ENCODE data around the gene PHACTR1. TPM values are rescaled to one million over a fixed set of nuclear protein-coding genes. Genes with fewer than 3 reads are reported as not detected.

The PHACTR1 gene
- polyA plus RNA-seq, 1 of the 3 experiments (the other 2 are of a cell fraction) = 0.12 TPM

GRCh38 chr6:12968839-12969558, 252.4 kb downstream of the PHACTR1 start (continued):
- TF ChIP-seq NFIC (IDR thresholded peaks at IDR 0.05; ENCODE audit: borderline replicate concordance) (no peak), ELF1 (IDR thresholded peaks at IDR 0.05) (no peak), MEF2A (IDR thresholded peaks at IDR 0.05; ENCODE audit: borderline replicate concordance, low read depth) (no peak), RFX5 (IDR thresholded peaks at IDR 0.05; ENCODE audit: low read length) (no peak), TAF1 (IDR thresholded peaks at IDR 0.05; ENCODE audit: borderline replicate concordance, low read depth, low read length) (no peak)

- H3K27me3 ChIP-seq (ENCODE audit: insufficient read depth) = no peaks in the 10 kb centered on the region
- no peak for DNase-seq
Observed at GRCh38 chr6:12969966-12970365, 253.4 kb downstream of the PHACTR1 start.

GRCh38 chr6:12973386-12973785, 256.8 kb downstream of the PHACTR1 start:
- DNase-seq = peak; percentile 49
- no peaks in the 10 kb centered on the region for H3K9me3 ChIP-seq
- H3F3A ChIP-seq (replicated peaks; ENCODE audit: insufficient read depth) = no peaks in the 10 kb centered on the region
- H3K4me3 ChIP-seq (ENCODE audit: low read depth in 2 of 2, low read length in 1 of 2) = no peak overlapping the region
- CTCF ChIA-PET = interaction anchor here (0.9 to 2.3 kb wide), 5 partner anchors 9 to 145 kb away, joined by 3 to 13 read pairs (median 3); no protein-coding TSS in a partner anchor
- no peak overlapping the region for H3K9ac ChIP-seq
- no peaks in the 10 kb centered on the region for H3K9me2 ChIP-seq
- H3K36me3 ChIP-seq (replicated peaks in 1 of 2; ENCODE audit: control insufficient read depth in 1 of 2, insufficient read depth in 2 of 2, low read length in 1 of 2) = no peaks in the 10 kb centered on the region
- peaks cover 0 to 14% of the 10 kb centered on the region in 2 experiments; a peak in 2 of 4 replicates for H3K4me1 ChIP-seq (ENCODE audit: control insufficient read depth in 1 of 2, insufficient read depth in 2 of 2, low read depth in 1 of 2, low read length in 1 of 2)
- WGBS (ENCODE audit: low lambda C conversion rate) = 33% methylated on average over 4 of the region's 4 CpGs
- H3K27me3 ChIP-seq (ENCODE audit: insufficient read depth) = no peaks in the 10 kb centered on the region
- 0 out of 2 replicates have a peak, but pooled peaks have one; percentile 36 for TF ChIP-seq FOXJ3 (CRISPR knock-in tag; IDR thresholded peaks at IDR 0.05)
- peak; percentile 19; the same call in 1 of the 2 replicates for TF ChIP-seq RAD21 (IDR thresholded peaks at IDR 0.05; ENCODE audit: low read length)
- TF ChIP-seq RCOR1 (IDR thresholded peaks at IDR 0.05; ENCODE audit: low read length) = peak; percentile 62
- peak in 1 of 2 experiments; percentile 79; a peak in 2 of 4 replicates for TF ChIP-seq EP300 (IDR thresholded peaks at IDR 0.05; ENCODE audit: borderline replicate concordance in 1 of 2, low read depth in 1 of 2, low read length in 1 of 2)
- TF ChIP-seq SMC3 (IDR thresholded peaks at IDR 0.05; ENCODE audit: low read depth, low read length) = no peak
- TF ChIP-seq EZH2phosphoT487 (IDR thresholded peaks at IDR 0.05; ENCODE audit: borderline replicate concordance, low read depth) = no peak
- no peak for TF ChIP-seq NRF1 (IDR thresholded peaks at IDR 0.05; ENCODE audit: low read depth, low read length)
- no peak for TF ChIP-seq USF1 (IDR thresholded peaks at IDR 0.05; ENCODE audit: borderline replicate concordance, low read depth)
- no peak for TF ChIP-seq TAF1 (IDR thresholded peaks at IDR 0.05; ENCODE audit: borderline replicate concordance, low read depth, low read length)
- peak; percentile 79 for TF ChIP-seq GATA2 (CRISPR knock-in tag; IDR thresholded peaks at IDR 0.05)
- H2AFZ ChIP-seq (ENCODE audit: low read depth) = no peak overlapping the region
- H3K4me2 ChIP-seq = no peak overlapping the region
- POLR2A ChIA-PET = interaction anchor here (1.3 kb wide), 1 partner anchor 17 kb away, joined by 3 read pairs; no protein-coding TSS in a partner anchor
- no peaks in the 10 kb centered on the region for H3K79me2 ChIP-seq (ENCODE audit: insufficient read depth)
- no peaks in the 10 kb centered on the region for H4K20me1 ChIP-seq (ENCODE audit: insufficient read depth)
- H3K27ac ChIP-seq (ENCODE audit: low read depth in 2 of 2, low read length in 1 of 2) = peak overlapping the region in 1 of 2 experiments; percentile 86; a peak in 2 of 4 replicates

More at GRCh38 chr6:12969966-12970365, 253.4 kb downstream of the PHACTR1 start:
- Histone ChIP-seq H3K9ac (no peak overlapping the region), H2AFZ (ENCODE audit: low read depth) (no peak overlapping the region), H3K27ac (ENCODE audit: low read depth in 2 of 2, low read length in 1 of 2) (peak overlapping the region in 1 of 2 experiments; percentile 24; a peak in 1 of 4 replicates), H3K4me2 (no peak overlapping the region), H3K9me2 (no peaks in the 10 kb centered on the region), H3F3A (replicated peaks; ENCODE audit: insufficient read depth) (no peaks in the 10 kb centered on the region), H4K20me1 (ENCODE audit: insufficient read depth) (no peaks in the 10 kb centered on the region), H3K4me1 (ENCODE audit: control insufficient read depth in 1 of 2, insufficient read depth in 2 of 2, low read depth in 1 of 2, low read length in 1 of 2) (peaks cover 0 to 32% of the 10 kb centered on the region in 2 experiments; a peak in 2 of 4 replicates), H3K36me3 (replicated peaks in 1 of 2; ENCODE audit: control insufficient read depth in 1 of 2, insufficient read depth in 2 of 2, low read length in 1 of 2) (no peaks in the 10 kb centered on the region), H3K9me3 (no peaks in the 10 kb centered on the region), H3K4me3 (ENCODE audit: low read depth in 2 of 2, low read length in 1 of 2) (no peak overlapping the region), H3K79me2 (ENCODE audit: insufficient read depth) (no peaks in the 10 kb centered on the region)
- WGBS (ENCODE audit: low lambda C conversion rate) = 43% methylated on average over 2 of the region's 2 CpGs
- ChIA-PET CTCF (interaction anchor here (0.7 to 1.7 kb wide), 2 partner anchors 59 to 1420 kb away, joined by 3 read pairs; no protein-coding TSS in a partner anchor), POLR2A (no interaction called here)
- TF ChIP-seq ZBTB33 (IDR thresholded peaks at IDR 0.05; ENCODE audit: borderline replicate concordance, low read depth) (no peak), TCF12 (IDR thresholded peaks at IDR 0.05) (peak; percentile 17; the same call in 1 of the 2 replicates)

All from SK-N-SH (cell line).